ENCODE results near the gene PPP1R2B.
A peak's percentile ranks its signal among the peaks of the same experiment; 100 is the strongest.
"Not testable (repeated sequence)": the region's sequence is repeated elsewhere in the genome, so short reads cannot be mapped to it uniquely, and the experiment has no call there.

The PPP1R2B gene

DNA sequence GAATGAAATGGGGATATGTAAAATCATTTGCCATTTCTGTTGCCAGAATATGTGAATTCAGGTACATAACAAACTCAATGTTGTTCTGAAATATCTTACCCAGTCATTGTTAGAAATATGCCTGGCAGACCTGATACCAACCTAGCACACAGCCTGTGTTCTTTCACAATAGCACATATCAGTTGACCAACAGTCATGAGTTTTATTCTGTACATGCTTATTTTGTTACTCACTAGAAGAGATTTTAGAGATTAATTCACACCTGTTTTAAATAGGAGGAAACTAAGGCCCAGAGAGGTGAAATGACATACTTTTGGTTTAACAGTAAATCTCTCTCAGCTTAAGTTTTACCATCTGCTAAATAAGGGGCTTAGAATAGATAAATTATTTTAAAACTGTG, 8.4 kb upstream of the PPP1R2B start:
- Mint-ChIP-seq H3K27me3 (peaks cover 5% of the 10 kb centered on the region), H3K36me3 (no peaks in the 10 kb centered on the region), H3K4me1 (ENCODE audit: low read depth) (no peaks in the 10 kb centered on the region), H3K27ac (no peak overlapping the region), H3K4me3 (no peak overlapping the region), H3K9me3 (ENCODE audit: low read depth) (no peaks in the 10 kb centered on the region)

DNA sequence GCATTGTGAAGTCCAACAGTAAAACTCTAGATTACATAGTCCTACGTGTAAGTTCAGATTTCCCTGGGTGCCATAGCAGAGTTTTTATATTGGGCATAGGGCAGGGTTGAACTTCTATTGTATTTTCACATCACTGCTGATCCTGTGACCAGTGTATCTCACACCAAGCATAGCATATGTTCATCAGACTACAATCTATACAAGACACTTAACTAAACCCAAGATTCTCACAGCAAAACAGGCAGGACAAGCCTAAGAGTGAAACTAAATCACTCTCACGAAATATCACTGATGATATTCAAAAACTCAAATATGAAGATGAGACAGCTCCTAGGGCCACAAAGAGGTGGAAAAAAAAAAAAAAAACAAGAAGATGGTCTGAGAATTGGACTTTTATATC, 3.2 kb upstream of the PPP1R2B start:
- no peak overlapping the region for H3K4me3 Mint-ChIP-seq
- H3K36me3 Mint-ChIP-seq: peaks cover 14% of the 10 kb centered on the region
- no peaks in the 10 kb centered on the region for H3K4me1 Mint-ChIP-seq (ENCODE audit: low read depth)
- H3K27ac Mint-ChIP-seq: no peak overlapping the region
- peaks cover 25% of the 10 kb centered on the region for H3K27me3 Mint-ChIP-seq
- peaks cover 12% of the 10 kb centered on the region for H3K9me3 Mint-ChIP-seq (ENCODE audit: low read depth)

DNA sequence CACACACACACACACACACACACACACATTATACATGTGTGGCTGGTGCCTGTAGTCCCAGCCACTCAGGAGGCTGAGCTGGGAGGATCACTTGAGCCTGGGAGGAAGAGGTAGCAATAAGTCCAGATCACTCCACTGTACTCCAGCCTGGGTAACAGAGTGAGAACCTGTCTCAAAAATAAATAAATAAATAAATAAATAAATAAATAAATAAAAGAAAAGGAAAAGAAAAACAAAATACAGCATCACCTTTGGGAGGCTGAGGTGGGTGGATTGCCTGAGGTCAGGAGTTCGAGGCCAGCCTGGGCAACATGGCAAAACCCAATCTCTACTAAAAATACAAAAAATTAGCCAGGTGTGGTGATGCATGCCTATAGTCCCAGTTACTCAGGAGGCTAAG, 1.6 kb upstream of the PPP1R2B start:
- Mint-ChIP-seq H3K36me3 (peaks cover 19% of the 10 kb centered on the region), H3K9me3 (ENCODE audit: low read depth) (peaks cover 16% of the 10 kb centered on the region), H3K27me3 (peaks cover 25% of the 10 kb centered on the region)
- H3K27ac Mint-ChIP-seq; H3K4me1 Mint-ChIP-seq (ENCODE audit: low read depth); H3K4me3 Mint-ChIP-seq: not testable (repeated sequence)

DNA sequence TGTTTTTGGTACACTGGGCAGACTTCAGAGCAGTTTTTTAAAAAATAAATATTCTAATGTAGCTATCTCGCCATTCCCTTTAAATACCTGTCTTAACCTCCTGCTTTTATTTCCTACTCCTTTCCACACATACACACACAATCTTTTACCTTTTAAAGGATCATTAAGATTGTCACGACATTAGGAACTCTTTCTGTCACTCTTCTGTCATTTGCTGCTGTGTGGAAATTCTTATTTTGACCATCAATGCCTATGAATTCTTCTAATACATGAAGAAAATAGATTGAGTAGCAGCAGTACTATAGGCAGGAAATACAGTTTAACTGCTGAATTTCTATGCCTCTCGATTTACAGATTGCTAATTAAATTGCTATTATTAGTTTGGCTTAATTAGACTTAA, 1.8 kb downstream of the PPP1R2B start:
- no peaks in the 10 kb centered on the region for H3K4me1 Mint-ChIP-seq (ENCODE audit: low read depth)
- H3K36me3 Mint-ChIP-seq: peaks cover 37% of the 10 kb centered on the region

DNA sequence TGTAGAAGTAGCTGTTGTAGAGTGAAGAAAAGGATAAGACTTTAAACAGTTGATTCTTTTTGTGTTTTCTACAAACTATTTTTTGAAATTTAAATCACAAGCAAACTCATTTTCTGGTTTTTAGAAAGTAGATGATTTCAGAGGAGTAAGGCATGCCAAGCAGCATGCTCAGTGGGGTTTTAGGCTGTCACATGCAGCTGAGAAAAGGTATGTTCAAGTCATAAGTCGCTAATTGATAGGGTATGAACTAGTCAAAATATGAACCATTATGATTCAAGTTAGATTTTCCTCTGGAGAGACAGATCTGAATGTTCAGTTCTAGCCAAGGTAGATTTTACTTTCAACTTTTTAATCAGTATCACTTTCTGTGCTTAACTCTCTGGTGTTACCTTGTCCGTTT, 3.0 kb downstream of the PPP1R2B start:
- Mint-ChIP-seq H3K9me3 (ENCODE audit: low read depth) (peaks cover 31% of the 10 kb centered on the region), H3K36me3 (peaks cover 34% of the 10 kb centered on the region), H3K27me3 (peaks cover 16% of the 10 kb centered on the region)
- not testable (repeated sequence) for H3K27ac Mint-ChIP-seq; H3K4me1 Mint-ChIP-seq (ENCODE audit: low read depth); H3K4me3 Mint-ChIP-seq

More for the DNA sequence above, 1.8 kb downstream of the PPP1R2B start:
- Mint-ChIP-seq H3K9me3 (ENCODE audit: low read depth) (peaks cover 37% of the 10 kb centered on the region), H3K4me3 (no peak overlapping the region), H3K27ac (no peak overlapping the region), H3K27me3 (peaks cover 19% of the 10 kb centered on the region)

DNA sequence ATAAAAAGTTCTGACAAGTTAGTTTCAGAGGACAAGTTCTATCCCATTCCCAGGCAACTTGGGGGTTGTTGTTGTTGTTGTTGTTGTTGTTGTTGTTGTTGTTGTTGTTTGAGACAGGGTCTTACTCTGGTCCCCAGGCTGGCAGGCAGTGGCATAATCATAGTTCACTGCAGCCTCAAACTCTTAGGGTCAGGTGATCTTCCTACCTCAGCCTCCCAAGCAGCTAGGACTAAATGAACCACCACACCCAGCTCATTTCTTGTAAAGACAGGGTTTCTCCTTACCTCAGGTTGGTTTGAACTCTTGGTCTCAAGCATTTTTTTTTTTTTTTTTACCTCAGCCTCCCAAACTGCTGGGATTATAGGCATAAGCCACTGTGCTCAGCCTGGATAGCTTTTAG, 15.3 kb downstream of the PPP1R2B start:
- Mint-ChIP-seq H3K4me3 (no peak overlapping the region), H3K27me3 (no peaks in the 10 kb centered on the region), H3K4me1 (ENCODE audit: low read depth) (peaks cover 11% of the 10 kb centered on the region), H3K9me3 (ENCODE audit: low read depth) (peaks cover 5% of the 10 kb centered on the region), H3K27ac (no peak overlapping the region), H3K36me3 (no peaks in the 10 kb centered on the region)

DNA sequence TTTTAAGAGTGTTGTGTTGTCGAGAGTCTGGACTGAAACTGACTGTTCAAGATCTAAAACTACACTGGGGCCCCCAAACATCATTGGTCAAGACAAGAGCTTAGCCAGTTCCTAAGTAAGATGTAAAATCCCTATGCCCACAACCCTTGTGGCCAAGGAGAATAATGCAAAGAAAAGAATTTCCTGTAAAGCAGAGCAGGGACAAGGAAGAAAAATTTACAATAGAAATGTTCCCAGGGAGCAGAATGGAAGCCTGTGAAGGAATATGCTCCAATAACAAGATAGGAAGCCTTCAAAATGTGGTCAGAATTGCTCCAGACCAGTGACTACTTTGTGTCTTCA, 20.4 kb downstream of the PPP1R2B start:
- Mint-ChIP-seq H3K27me3 (no peaks in the 10 kb centered on the region), H3K9me3 (ENCODE audit: low read depth) (peaks cover 13% of the 10 kb centered on the region), H3K4me3 (no peak overlapping the region), H3K27ac (no peak overlapping the region), H3K36me3 (peaks cover 8% of the 10 kb centered on the region), H3K4me1 (ENCODE audit: low read depth) (peaks cover 4% of the 10 kb centered on the region)

DNA sequence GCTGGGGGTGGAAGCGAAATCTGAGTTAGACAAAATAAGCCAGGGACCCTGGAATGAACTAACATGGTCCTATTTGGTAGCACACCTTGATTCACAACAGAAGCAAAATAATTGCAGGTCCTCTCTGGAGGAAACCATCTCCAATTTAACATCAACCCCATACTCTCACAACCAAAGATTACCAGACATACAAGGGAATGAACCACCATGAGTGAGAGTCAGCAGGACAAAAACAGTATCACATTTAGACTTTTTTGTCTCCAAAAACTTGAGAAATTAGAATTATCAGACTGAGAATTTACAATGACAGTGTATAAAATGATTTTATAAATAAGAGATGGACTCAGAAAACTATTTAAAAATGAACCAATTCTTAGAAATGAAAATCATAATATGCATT, 21.1 kb downstream of the PPP1R2B start:
- Mint-ChIP-seq H3K27me3 (no peaks in the 10 kb centered on the region), H3K4me3 (no peak overlapping the region), H3K36me3 (peaks cover 8% of the 10 kb centered on the region), H3K27ac (no peak overlapping the region), H3K9me3 (ENCODE audit: low read depth) (peaks cover 13% of the 10 kb centered on the region), H3K4me1 (ENCODE audit: low read depth) (peaks cover 4% of the 10 kb centered on the region)

DNA sequence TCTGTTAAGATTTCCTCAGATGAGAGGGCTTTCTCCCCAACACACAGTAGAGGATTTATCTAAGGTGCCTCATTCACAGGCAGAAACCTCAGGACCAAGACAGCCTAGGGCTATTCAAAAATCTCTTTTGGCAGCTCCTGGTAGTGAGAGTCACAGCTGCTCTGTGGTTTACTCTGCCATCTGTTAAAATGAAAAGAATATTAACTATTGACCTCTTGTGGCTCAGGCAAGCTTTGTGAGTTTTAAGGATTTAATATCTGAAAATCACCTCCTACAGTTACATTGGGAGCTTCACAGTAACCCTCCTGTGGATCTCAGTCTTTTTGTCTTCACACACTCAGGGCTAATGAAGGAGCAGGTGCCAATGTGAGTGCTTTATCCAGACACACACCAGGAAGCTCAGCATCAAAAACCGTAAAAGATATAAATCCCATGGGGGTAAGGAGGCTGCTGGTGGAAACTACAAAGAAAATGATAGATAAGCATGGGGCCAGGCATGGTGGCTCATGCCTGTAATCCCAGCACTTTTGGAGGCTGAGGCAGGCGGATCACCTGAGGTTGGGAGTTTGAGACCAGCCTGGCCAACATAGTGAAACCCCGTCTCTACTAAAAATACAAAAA, 29.7 kb downstream of the PPP1R2B start:
- H3K36me3 Mint-ChIP-seq: peaks cover 5% of the 10 kb centered on the region
- H3K9me3 Mint-ChIP-seq (ENCODE audit: low read depth): no peaks in the 10 kb centered on the region
- peaks cover 8% of the 10 kb centered on the region for H3K4me1 Mint-ChIP-seq (ENCODE audit: low read depth)
- H3K27me3 Mint-ChIP-seq: no peaks in the 10 kb centered on the region
- no peak overlapping the region for H3K4me3 Mint-ChIP-seq
- no peak overlapping the region for H3K27ac Mint-ChIP-seq

DNA sequence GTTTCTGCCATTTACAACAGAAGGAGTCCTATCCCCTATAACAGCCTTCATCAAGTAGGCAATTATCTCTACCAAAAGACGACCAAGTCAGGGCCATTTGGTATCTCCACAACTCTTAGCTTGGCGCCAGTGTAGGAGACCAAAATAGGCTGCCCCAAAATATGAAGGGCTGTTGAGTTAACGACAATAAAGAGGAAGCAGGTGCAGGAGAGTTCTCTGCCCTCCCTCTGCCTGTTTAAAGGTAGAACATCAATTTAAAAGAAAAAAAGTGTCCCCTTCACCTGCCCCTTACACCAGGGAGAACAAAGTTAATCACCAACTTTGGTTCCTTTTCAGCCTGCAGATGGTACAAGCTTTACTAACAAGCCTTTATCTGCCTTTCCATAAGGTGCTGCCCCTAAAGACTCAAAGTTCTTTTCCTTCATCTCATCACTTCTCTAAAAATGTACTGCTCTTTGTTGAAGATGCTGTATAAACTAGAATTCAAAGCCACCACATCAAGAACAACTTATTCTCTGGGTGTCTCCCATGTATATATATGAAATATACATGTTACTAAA, 33.3 kb downstream of the PPP1R2B start:
- peaks cover 2% of the 10 kb centered on the region for H3K27me3 Mint-ChIP-seq
- H3K4me1 Mint-ChIP-seq (ENCODE audit: low read depth): peaks cover 8% of the 10 kb centered on the region
- no peak overlapping the region for H3K4me3 Mint-ChIP-seq
- H3K27ac Mint-ChIP-seq: no peak overlapping the region
- H3K9me3 Mint-ChIP-seq (ENCODE audit: low read depth): no peaks in the 10 kb centered on the region
- H3K36me3 Mint-ChIP-seq: peaks cover 4% of the 10 kb centered on the region

DNA sequence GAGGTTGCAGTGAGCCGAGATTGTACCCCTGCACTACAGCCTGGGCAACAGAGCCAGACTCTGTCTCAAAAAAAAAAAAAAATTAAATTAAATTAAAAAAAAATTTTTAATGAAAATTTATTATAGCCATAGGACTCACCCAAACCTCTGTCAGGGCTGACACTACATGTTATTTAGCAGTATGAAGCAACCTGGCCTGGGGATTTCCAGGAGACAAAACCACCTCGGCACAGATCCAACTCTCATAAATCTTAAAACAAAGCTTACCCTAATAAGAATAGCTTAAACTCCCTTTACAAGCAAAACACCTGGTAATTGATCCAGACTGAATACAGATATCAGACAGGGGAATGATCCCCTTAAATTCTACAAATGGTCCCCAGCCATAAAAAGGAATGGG, 38.4 kb downstream of the PPP1R2B start:
- no peak overlapping the region for H3K4me3 Mint-ChIP-seq
- H3K36me3 Mint-ChIP-seq: no peaks in the 10 kb centered on the region
- no peaks in the 10 kb centered on the region for H3K9me3 Mint-ChIP-seq (ENCODE audit: low read depth)
- H3K27ac Mint-ChIP-seq: no peak overlapping the region
- peaks cover 19% of the 10 kb centered on the region for H3K4me1 Mint-ChIP-seq (ENCODE audit: low read depth)
- peaks cover 2% of the 10 kb centered on the region for H3K27me3 Mint-ChIP-seq

DNA sequence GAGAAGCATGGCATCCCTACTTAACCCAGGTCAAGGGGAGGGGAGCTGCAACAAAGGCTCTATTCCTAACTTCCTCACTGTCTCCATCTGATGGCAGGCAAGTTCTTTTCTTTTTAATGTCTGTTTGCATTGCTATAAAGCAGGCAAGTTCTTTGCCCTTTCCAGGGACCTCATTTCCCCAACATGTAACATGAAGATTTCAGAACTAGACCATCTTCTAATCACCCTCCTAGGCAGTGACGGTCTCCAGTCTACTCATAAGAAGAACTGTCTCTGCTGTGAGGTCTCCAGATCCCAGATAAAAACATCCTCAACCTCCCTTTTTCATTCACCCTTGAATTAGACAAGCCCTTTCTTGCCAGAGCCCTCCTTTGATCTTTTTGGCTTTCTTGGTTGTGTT, 42.1 kb downstream of the PPP1R2B start:
- Mint-ChIP-seq H3K27ac (peak overlapping the region; percentile 2), H3K27me3 (no peaks in the 10 kb centered on the region), H3K9me3 (ENCODE audit: low read depth) (no peaks in the 10 kb centered on the region), H3K4me3 (no peak overlapping the region), H3K36me3 (peaks cover 4% of the 10 kb centered on the region), H3K4me1 (ENCODE audit: low read depth) (peaks cover 25% of the 10 kb centered on the region)

DNA sequence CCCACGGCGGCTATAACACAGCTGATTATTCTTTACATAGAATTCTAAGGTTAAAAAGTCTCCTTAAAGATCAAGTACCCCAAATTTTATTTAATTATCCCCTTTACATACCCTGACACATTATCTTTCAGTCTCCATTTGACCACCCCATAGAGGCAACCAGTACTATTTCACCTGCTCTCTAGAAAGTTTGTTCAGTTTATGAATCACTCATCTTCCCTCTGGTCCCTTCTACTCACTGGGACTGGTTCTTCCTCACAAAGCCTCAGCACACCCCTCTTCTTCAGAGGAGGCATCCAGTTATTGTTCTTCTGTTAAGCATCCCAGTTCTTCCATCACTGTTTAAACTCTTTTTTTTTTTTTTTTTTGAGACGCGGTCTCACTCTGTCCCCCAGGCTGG, 42.8 kb downstream of the PPP1R2B start:
- peaks cover 4% of the 10 kb centered on the region for H3K36me3 Mint-ChIP-seq
- no peak overlapping the region for H3K27ac Mint-ChIP-seq
- H3K4me1 Mint-ChIP-seq (ENCODE audit: low read depth): peaks cover 25% of the 10 kb centered on the region
- no peaks in the 10 kb centered on the region for H3K27me3 Mint-ChIP-seq
- no peaks in the 10 kb centered on the region for H3K9me3 Mint-ChIP-seq (ENCODE audit: low read depth)
- H3K4me3 Mint-ChIP-seq: no peak overlapping the region

DNA sequence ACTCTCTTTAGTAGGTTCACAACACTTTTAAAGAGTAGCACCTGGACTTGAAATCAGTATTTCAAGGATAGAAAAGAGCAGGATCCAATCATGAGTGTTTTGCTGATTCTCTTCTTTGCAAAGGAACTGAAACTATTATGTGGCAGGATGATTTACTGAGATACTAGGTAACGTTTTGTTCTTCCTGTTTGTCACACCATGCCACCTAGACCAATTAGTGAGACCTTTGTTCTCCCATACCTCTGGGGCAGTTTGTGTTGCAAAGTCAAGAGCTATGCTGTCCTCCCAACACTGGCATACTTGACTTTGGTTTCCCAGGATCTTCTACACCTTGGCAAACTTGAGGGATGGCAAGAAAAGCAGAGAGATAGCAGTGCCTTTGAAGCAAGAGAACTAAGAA, 43.4 kb downstream of the PPP1R2B start:
- Mint-ChIP-seq H3K27ac (peak overlapping the region; percentile 19), H3K9me3 (ENCODE audit: low read depth) (no peaks in the 10 kb centered on the region), H3K4me3 (no peak overlapping the region), H3K4me1 (ENCODE audit: low read depth) (peaks cover 25% of the 10 kb centered on the region), H3K27me3 (no peaks in the 10 kb centered on the region), H3K36me3 (peaks cover 4% of the 10 kb centered on the region)

DNA sequence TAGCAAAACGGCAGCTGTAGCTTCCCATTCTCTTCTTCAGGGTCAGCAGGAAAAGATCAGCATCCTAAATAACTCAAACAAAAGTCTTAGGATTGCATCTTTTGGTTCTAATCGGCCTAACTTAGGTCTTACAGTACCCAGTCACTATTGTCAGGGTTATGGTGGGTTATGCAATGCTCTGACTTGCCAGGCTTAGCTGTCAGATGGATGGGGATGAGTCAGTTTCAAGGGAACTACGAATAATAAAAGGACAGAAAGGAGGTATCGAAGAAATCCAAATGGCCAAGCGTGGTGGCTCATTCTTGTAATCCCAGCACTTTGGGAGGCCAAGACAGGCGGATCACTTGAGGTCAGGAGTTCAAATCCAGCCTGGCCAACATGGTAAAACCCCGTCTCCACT, 46.5 kb downstream of the PPP1R2B start:
- Mint-ChIP-seq H3K4me3 (no peak overlapping the region), H3K9me3 (ENCODE audit: low read depth) (no peaks in the 10 kb centered on the region), H3K27me3 (no peaks in the 10 kb centered on the region), H3K27ac (no peak overlapping the region), H3K4me1 (ENCODE audit: low read depth) (peaks cover 25% of the 10 kb centered on the region), H3K36me3 (peaks cover 4% of the 10 kb centered on the region)
